Epithelial cell of esophagus (primary cell): ENCODE results near the gene CCRL2.
A peak's percentile ranks its signal among the peaks of the same experiment; 100 is the strongest.

ENCODE experiments used
- DNase-seq: peaks from one replicate; pipeline ENCODE4 v3.0.0; 2010; ENCODE audit warnings: low read depth
- H3K4me3 ChIP-seq: 2 replicates; pipeline ENCODE4 v1.5.1; 2011; ENCODE audit warnings: mild to moderate bottlenecking, low read length, control low read depth
- CTCF ChIP-seq: IDR thresholded peaks from 2 replicates; pipeline ENCODE4 v1.5.1; 2011; ENCODE audit warnings: low read depth, mild to moderate bottlenecking, low read length, control low read depth, inconsistent platforms; ENCODE audit not compliant: insufficient read depth; ENCODE audit errors: missing control alignments

Gene CCRL2

GRCh38 chr3:46393011-46393410 lies 14.0 kb upstream of the CCRL2 start:
- no peak overlapping the region for H3K4me3 ChIP-seq
- no peak for TF ChIP-seq CTCF
- DNase-seq = no peak

GRCh38 chr3:46393554-46394434 lies 13.3 kb upstream of the CCRL2 start:
- DNase-seq = peak; percentile 51
- TF ChIP-seq CTCF = no peak
- H3K4me3 ChIP-seq = no peak overlapping the region

GRCh38 chr3:46395210-46395661 lies 11.8 kb upstream of the CCRL2 start:
- H3K4me3 ChIP-seq = no peak overlapping the region
- TF ChIP-seq CTCF = no peak
- DNase-seq = peak; percentile 38

- no peak overlapping the region for H3K4me3 ChIP-seq
- DNase-seq = no peak
- TF ChIP-seq CTCF = no peak
Observed at GRCh38 chr3:46395766-46396530, 11.1 kb upstream of the CCRL2 start.

DNA sequence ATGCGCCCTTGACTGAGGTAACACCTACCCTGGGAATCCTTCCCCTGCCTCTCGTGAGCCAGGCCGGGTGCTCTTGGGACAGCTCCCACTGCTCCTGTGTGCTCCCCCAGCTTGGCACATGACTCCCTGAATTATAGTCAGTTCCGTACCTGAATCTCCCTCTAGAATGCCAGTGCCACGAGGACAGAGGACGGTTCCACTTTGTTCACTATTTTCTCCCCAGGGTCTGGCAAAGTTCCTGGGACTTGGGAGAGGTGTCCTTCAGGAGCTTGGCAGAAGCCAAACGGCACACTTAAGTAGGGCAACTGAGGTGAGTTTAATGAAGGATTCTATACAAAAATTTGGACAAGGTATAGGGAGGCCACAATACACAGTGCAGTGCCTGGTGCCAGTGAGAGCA lies 9.9 kb upstream of the CCRL2 start:
- no peak for DNase-seq
- H3K4me3 ChIP-seq = no peak overlapping the region
- TF ChIP-seq CTCF = no peak

DNA sequence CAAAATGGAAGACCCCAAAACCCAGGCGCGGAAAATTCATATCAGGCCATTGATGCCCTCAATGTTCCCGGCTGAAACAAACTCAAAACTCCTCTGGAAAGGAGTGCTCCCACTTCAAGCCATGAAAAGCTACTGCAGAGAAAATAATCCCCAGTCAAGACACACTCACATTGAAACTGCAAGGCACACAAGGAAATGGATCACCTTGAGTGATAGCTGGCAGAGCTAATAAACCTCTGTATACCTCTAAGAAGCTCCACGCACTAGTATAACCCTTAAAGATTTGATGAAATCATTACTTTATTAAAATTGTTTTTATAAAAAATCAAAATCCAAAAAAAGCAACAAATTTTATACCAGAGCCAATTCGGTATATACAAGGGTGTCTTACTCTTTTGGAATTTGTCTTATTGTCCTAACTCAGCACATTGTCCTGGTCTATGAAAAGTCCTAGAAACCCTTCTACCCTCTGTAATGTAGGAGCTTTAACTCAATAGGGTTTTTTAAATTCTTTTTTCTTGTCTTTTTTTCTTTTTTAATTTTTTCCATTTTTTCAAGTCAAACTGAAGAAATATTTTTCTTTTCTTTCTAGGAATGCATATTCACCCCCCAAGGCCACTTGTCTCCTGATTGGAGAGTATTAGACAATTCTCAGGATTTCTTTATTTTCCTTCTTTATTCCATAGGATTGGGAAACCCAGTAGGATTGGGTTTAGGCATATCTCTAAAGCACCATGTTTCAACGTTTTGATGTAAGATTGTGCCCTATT lies 8.7 kb upstream of the CCRL2 start:
- no peak for TF ChIP-seq CTCF
- H3K4me3 ChIP-seq = no peak overlapping the region
- DNase-seq = no peak
